ENCODE measurements around the gene PRKCQ.
A peak's percentile ranks its signal among the peaks of the same experiment; 100 is the strongest.

Gene PRKCQ

GRCh38 chr10:6580279-6581029 is 378 bp upstream of the PRKCQ start:
- DNase-seq (ENCODE audit: low read depth, low spot score): no peak

DNA sequence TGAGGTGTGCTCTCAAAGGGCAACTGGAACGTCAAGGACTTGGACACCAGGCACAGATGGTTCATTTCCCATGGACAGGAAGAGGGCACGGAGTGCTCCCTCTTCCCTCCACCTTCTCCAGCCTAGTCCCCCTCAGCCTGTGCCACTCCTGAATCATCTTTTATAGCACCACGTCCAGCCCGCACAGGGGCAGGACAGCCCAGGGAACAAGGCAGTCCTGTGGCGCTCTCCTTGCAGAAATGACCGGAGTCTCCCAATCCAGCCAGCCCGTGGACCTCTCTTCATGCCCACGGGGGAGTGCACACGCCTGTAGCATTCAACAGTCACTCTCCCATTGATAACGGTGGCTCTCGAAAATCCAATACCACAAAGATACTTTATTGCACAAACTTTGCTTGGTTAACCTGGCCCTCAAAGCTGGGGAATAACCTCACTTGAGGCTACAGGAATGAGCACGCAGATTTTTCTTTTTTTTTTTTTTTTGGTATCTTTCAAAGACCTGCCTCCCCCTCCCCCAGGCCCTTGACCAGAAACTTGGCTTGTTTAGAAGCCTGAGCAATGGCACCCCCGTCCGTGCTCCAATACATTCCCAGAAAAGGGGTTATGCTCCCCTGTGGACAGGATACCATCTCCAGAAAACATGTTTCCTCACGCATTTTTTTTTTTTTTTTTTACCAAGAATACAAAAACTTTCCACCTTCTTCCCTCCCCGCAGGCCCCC is 733 bp downstream of the PRKCQ start:
- CTCF ChIA-PET: interaction anchor here (0.6 kb wide), 1 partner anchor 828 kb away, joined by 3 read pairs; no protein-coding TSS in a partner anchor
- DNase-seq (ENCODE audit: low read depth, low spot score): no peak
- POLR2A ChIA-PET: no interaction called here
- peak overlapping the region; percentile 47 for H3K4me3 ChIP-seq (ENCODE audit: low read depth, low read length)
- TF ChIP-seq, protein P1, sequence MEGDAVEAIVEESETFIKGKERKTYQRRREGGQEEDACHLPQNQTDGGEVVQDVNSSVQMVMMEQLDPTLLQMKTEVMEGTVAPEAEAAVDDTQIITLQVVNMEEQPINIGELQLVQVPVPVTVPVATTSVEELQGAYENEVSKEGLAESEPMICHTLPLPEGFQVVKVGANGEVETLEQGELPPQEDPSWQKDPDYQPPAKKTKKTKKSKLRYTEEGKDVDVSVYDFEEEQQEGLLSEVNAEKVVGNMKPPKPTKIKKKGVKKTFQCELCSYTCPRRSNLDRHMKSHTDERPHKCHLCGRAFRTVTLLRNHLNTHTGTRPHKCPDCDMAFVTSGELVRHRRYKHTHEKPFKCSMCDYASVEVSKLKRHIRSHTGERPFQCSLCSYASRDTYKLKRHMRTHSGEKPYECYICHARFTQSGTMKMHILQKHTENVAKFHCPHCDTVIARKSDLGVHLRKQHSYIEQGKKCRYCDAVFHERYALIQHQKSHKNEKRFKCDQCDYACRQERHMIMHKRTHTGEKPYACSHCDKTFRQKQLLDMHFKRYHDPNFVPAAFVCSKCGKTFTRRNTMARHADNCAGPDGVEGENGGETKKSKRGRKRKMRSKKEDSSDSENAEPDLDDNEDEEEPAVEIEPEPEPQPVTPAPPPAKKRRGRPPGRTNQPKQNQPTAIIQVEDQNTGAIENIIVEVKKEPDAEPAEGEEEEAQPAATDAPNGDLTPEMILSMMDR (IDR thresholded peaks at IDR 0.05; ENCODE audit: insufficient read depth, low read length, missing control alignments): no peak

More at GRCh38 chr10:6580279-6581029, 378 bp upstream of the PRKCQ start:
- TF ChIP-seq, protein P1 (IDR thresholded peaks at IDR 0.05; ENCODE audit: insufficient read depth, low read length, missing control alignments): peak; percentile 62
- peak overlapping the region; percentile 63 for H3K4me3 ChIP-seq (ENCODE audit: low read depth, low read length)
- CTCF ChIA-PET: interaction anchor here (0.7 to 2.9 kb wide), 13 partner anchors 9 to 760 kb away, joined by 3 to 11 read pairs (median 3); no protein-coding TSS in a partner anchor
- POLR2A ChIA-PET: no interaction called here

DNA sequence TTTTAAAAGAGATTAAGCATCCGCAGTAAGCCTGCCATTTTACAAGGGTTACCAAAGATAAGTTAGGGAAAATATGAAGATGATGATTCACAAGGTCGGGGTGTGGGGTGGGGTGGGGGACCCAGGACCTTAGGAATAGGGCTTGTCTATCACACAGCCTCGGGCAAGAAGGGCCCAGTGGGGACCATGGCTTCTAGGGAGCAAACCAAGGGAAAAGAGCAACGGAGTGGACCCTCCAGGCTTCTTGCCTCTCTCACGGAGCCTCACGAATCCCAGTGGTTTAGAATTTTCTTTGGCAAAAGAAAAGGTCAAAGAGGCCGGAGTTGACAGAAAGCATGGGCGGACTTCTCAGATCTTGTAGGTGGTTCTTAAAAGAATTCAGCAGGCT is 1.3 kb downstream of the PRKCQ start:
- ChIA-PET POLR2A (no interaction called here), CTCF (interaction anchor here (0.6 kb wide), 1 partner anchor 828 kb away, joined by 3 read pairs; no protein-coding TSS in a partner anchor)
- no peak overlapping the region for H3K4me3 ChIP-seq (ENCODE audit: low read depth, low read length)
- TF ChIP-seq, protein P1 (IDR thresholded peaks at IDR 0.05; ENCODE audit: insufficient read depth, low read length, missing control alignments): no peak
- DNase-seq (ENCODE audit: low read depth, low spot score): no peak

DNA sequence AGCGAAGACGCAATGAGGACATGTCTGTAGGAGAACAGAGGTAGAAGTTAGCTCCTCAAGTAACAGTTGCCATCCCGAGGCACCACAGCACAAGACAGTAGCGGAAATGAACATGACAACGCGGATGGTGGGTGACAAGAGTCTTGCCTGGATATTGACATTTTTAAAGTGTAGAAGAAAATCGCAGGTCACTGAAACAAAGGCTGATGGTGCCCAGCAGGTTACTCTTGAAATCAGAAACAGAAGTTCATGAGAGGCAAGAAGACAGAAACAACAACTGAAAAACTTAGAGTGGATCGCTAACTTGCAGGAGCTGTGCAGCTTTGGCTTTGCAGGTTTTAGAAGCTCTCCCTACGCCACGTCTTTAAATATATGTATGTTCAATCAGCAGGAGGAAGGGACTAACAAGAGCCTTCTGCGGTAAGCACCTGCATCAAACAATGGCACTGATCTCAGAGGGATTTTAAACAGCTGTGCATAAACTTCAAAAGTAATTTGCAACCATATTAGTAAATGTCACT is 1.8 kb downstream of the PRKCQ start:
- no peak for DNase-seq (ENCODE audit: low read depth, low spot score)
- TF ChIP-seq, protein P1 (IDR thresholded peaks at IDR 0.05; ENCODE audit: insufficient read depth, low read length, missing control alignments): no peak
- POLR2A ChIA-PET: no interaction called here
- H3K4me3 ChIP-seq (ENCODE audit: low read depth, low read length): no peak overlapping the region
- CTCF ChIA-PET: no interaction called here

GRCh38 chr10:6576326-6576725 is 3.8 kb downstream of the PRKCQ start:
- TF ChIP-seq, protein P1 (IDR thresholded peaks at IDR 0.05; ENCODE audit: insufficient read depth, low read length, missing control alignments): no peak
- ChIA-PET POLR2A (no interaction called here), CTCF (no interaction called here)
- no peak overlapping the region for H3K4me3 ChIP-seq (ENCODE audit: low read depth, low read length)
- DNase-seq (ENCODE audit: low read depth, low spot score): no peak

DNA sequence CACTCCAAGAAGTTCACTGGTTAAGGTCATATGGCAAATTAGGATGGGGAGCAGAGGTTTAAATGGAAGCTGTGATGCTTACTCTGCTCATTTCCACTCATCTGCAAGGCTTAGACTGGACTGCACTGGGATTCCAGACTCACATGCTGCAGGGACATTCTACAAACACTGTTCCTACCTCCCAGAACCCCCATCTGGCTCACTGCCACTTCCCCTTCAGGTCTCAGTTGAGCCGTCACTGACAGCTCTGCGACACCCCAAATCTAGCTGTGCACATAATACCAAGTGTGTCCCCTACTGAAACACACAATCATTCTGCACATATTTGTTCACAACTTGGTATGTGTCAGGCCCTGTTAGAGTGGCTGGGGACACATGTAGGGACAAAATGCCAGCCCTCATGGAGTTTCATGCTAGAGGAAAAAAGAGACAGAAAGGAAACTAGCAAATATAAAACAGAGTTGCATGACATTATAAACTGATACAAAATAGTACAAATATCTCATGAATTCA is 5.4 kb downstream of the PRKCQ start:
- TF ChIP-seq, protein P1 (IDR thresholded peaks at IDR 0.05; ENCODE audit: insufficient read depth, low read length, missing control alignments): no peak
- H3K4me3 ChIP-seq (ENCODE audit: low read depth, low read length): no peak overlapping the region
- no peak for DNase-seq (ENCODE audit: low read depth, low spot score)
- POLR2A ChIA-PET: no interaction called here
- CTCF ChIA-PET: no interaction called here
